Fibroblast of mammary gland (primary cell): Measurements from ENCODE around the gene STRN4.

Experiments used
- DNase-seq: peaks from one replicate; pipeline ENCODE4 v3.0.0-alpha.2; 2010; ENCODE audit warnings: low read depth
- H3K4me3 ChIP-seq: 2 replicates; pipeline ENCODE4 v1.5.1; 2011; ENCODE audit warnings: low read depth, mild to moderate bottlenecking, low read length, moderate library complexity; ENCODE audit not compliant: control insufficient read depth
- TF ChIP-seq, protein P1 (sequence below): conservative IDR thresholded peaks from 2 replicates; pipeline ENCODE4 v1.5.1; 2011; ENCODE audit warnings: low read depth, low read length, inconsistent platforms; ENCODE audit not compliant: control insufficient read depth, insufficient read depth

STRN4 gene

DNA sequence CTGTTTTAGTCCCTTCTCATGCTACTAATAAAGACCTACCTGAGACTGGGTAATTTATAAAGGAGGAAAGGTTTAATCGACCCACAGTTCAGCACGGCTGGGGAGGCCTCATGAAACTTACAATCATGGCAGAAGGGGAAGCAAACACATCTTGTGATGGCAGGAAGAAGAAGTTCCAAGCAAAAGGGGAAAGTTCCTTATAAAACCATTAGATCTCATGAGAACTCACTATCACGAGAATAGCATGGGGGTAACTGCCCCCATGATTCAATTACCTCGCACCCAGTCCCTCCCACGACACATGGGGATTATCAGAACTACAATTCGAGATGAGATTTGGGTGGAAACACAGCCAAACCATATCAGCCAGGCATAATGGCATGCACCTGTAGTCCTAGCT, 13.0 kb upstream of the STRN4 start:
- TF ChIP-seq, protein P1, sequence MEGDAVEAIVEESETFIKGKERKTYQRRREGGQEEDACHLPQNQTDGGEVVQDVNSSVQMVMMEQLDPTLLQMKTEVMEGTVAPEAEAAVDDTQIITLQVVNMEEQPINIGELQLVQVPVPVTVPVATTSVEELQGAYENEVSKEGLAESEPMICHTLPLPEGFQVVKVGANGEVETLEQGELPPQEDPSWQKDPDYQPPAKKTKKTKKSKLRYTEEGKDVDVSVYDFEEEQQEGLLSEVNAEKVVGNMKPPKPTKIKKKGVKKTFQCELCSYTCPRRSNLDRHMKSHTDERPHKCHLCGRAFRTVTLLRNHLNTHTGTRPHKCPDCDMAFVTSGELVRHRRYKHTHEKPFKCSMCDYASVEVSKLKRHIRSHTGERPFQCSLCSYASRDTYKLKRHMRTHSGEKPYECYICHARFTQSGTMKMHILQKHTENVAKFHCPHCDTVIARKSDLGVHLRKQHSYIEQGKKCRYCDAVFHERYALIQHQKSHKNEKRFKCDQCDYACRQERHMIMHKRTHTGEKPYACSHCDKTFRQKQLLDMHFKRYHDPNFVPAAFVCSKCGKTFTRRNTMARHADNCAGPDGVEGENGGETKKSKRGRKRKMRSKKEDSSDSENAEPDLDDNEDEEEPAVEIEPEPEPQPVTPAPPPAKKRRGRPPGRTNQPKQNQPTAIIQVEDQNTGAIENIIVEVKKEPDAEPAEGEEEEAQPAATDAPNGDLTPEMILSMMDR = no peak
- H3K4me3 ChIP-seq = no peak overlapping the region
- no peak for DNase-seq

DNA sequence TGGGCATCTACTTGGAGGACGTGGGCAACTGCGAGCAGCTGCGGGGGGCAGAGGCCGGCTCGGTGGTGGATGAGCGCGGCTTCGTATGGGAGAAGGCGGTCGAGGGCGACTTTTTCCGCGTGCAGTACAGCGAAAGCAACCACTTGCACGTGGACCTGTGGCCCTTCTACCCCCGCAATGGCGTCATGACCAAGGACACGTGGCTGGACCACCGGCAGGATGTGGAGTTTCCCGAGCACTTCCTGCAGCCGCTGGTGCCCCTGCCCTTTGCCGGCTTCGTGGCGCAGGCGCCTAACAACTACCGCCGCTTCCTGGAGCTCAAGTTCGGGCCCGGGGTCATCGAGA, 10.3 kb upstream of the STRN4 start:
- TF ChIP-seq, protein P1 = no peak
- no peak for DNase-seq
- no peak overlapping the region for H3K4me3 ChIP-seq

DNA sequence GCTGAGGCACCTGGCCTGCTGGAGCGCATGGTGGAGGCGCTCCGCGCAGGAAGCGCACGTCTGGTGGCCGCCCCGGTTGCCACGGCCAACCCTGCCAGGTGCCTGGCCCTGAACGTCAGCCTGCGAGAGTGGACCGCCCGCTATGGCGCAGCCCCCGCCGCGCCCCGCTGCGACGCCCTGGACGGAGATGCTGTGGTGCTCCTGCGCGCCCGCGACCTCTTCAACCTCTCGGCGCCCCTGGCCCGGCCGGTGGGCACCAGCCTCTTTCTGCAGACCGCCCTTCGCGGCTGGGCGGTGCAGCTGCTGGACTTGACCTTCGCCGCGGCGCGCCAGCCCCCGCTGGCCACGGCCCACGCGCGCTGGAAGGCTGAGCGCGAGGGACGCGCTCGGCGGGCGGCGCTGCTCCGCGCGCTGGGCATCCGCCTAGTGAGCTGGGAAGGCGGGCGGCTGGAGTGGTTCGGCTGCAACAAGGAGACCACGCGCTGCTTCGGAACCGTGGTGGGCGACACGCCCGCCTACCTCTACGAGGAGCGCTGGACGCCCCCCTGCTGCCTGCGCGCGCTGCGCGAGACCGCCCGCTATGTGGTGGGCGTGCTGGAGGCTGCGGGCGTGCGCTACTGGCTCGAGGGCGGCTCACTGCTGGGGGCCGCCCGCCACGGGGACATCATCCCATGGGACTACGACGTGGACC, 9.7 kb upstream of the STRN4 start:
- H3K4me3 ChIP-seq = no peak overlapping the region
- DNase-seq = no peak
- TF ChIP-seq, protein P1 = no peak

DNA sequence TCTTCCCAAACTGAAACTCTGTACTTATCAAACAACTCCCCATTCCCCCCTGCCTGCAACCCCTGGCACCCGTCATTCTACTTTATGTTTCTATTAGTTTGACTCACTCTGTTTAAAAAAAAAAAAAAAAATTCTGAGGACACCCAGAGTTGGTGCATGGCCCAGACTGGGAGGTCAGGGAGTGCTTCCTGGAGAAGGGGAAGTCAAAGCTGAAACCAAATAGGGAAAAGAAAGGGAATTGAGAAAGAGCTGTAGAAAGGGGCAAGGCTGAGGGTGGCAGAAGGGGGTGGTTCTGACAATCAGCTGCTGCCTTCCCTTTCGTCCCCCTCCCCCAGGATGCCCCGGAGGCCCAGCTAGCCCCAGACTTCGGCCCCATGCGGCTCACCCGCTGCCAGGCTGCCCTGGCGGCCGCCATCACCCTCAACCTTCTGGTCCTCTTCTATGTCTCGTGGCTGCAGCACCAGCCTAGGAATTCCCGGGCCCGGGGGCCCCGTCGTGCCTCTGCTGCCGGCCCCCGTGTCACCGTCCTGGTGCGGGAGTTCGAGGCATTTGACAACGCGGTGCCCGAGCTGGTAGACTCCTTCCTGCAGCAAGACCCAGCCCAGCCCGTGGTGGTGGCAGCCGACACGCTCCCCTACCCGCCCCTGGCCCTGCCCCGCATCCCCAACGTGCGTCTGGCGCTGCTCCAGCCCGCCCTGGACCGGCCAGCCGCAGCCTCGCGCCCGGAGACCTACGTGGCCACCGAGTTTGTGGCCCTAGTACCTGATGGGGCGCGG, 9.0 kb upstream of the STRN4 start:
- DNase-seq = peak; percentile 73
- TF ChIP-seq, protein P1 = no peak
- no peak overlapping the region for H3K4me3 ChIP-seq

DNA sequence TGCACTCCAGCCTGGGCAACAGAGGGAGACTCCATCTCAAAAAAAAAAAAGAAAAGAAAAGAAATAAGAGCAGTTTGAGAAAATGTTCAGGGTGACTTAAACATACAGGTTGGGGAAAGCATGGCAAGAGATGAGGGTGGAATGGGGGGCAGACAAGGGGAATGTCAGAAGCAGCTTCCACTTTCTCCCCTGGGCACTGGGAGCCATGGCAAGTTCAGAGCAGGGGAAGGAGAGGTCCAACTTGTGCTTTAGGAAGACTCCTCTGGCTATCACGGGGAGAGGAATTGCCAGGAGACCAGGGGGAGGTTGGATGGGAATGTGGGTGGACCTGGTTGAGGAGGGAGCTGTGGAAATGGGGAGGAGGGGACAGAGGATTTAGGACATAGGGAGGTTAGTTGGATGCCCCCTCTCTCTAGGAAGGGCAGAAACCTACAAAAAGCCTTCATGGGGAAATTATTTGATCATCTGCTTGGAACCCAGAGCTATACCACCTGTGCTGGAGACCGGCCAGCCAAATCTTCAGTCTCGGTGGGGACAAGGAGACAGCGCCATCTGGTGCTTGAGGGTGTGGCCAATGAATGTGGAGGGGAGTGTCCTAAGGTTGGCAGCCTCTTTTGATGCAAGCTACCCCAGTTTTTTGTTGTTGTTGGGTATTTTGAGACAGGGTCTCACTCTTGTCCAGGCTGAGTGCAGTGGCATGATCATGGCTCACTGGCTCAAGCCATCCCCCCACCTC, 7.3 kb upstream of the STRN4 start:
- peak; percentile 39 for DNase-seq
- no peak overlapping the region for H3K4me3 ChIP-seq
- TF ChIP-seq, protein P1 = peak; percentile 44

DNA sequence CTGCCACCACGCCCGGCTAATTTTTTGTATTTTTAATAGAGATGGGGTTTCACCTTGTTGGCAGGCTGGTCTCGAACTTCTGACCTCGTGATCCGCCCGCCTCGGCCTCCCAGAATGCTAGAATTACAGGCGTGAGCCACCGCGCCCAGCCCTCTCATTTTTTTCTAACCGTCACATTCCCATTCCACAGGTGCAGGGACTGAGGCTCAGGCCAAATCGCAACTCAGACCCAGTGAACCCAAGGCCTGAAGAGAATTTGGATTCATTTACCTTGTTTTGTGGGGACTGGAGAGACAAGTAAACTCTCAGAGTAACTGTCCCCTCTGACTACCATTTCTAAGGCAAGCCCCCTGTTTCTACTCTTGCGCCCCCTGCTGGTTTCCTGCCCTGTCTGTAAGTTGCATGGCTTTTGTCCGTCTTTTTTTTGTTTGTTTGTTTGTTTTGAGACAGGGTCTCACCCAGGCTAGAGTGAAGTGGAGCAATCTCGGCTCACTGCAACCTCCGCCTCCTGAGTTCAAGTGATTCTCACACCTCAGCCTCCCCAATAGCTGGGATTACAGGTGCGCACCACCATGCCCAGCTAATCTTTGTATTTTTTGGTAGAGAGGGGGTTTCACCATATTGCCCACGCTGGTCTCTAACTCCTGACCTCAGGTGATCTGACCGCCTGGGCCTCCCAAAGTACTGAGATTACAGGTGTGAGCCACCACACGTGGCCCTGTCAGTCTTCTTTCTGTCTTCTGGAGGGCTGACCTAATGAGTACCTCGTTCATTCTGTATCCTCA, 2.3 kb upstream of the STRN4 start:
- no peak overlapping the region for H3K4me3 ChIP-seq
- TF ChIP-seq, protein P1 = peak; percentile 87

More for the DNA sequence above, 2.3 kb upstream of the STRN4 start:
- DNase-seq = peak; percentile 69
